Ishikawa (cell line): Measurements from ENCODE around the gene FAM171A2.

Experiments
- TCF12 ChIP-seq: IDR thresholded peaks from 2 replicates; pipeline ENCODE4 v1.6.1; 2012; ENCODE audit warnings: low read depth
- USF1 ChIP-seq: IDR thresholded peaks from 2 replicates; pipeline ENCODE4 v1.6.1; 2012

GRCh38 chr17:44308320-44308818 lies 55.3 kb downstream of the FAM171A2 start, which contains the start of gene RUNDC3A:
- TF ChIP-seq USF1 (no peak), TCF12 (peak; percentile 58; the same call in 1 of the 2 replicates)
